HepG2 (cell line): Measurements from ENCODE around the gene GPR4. TPM values are rescaled to one million over a fixed set of nuclear protein-coding genes. Genes with fewer than 3 reads are reported as not detected.
A peak's percentile ranks its signal among the peaks of the same experiment; 100 is the strongest.

Experiments used
- CAMTA2 ChIP-seq: sonication (generic); formaldehyde crosslinking; IDR thresholded peaks from 2 replicates; pipeline ENCODE4 v1.4.0; 2020; ENCODE audit warnings: mild to moderate bottlenecking, missing genetic modification reagents, borderline replicate concordance
- FOXO1 ChIP-seq: sonication (generic); formaldehyde crosslinking; IDR thresholded peaks from 2 replicates; pipeline ENCODE4 v1.4.0; 2020; ENCODE audit warnings: missing genetic modification reagents
- HHEX ChIP-seq: IDR thresholded peaks from 2 replicates; pipeline ENCODE4 v1.6.1; 2016; ENCODE audit warnings: control low read depth
- HNRNPLL ChIP-seq: fragments of 200-400 bp; formaldehyde crosslinking; IDR thresholded peaks from 2 replicates; pipeline ENCODE4 v1.6.1; 2017; ENCODE audit warnings: mild to moderate bottlenecking, low read depth, low read length; ENCODE audit not compliant: poor library complexity, severe bottlenecking
- HOXA7 ChIP-seq: sonication (generic); formaldehyde crosslinking; IDR thresholded peaks from 2 replicates; pipeline ENCODE4 v1.8.1; 2022; ENCODE audit warnings: mild to moderate bottlenecking, missing genetic modification reagents, moderate library complexity
- MATR3 ChIP-seq: sonication (generic); formaldehyde crosslinking; IDR thresholded peaks from 2 replicates; pipeline ENCODE4 v1.4.0; 2020; ENCODE audit warnings: missing genetic modification reagents
- MYNN ChIP-seq: sonication (generic); formaldehyde crosslinking; IDR thresholded peaks from 2 replicates; pipeline ENCODE4 v1.4.0; 2020; ENCODE audit warnings: mild to moderate bottlenecking, low read depth, missing genetic modification reagents
- NR2F2 ChIP-seq: IDR thresholded peaks from 2 replicates; pipeline ENCODE4 v1.6.1; 2012; ENCODE audit warnings: low read depth, inconsistent platforms, borderline replicate concordance
- SATB2 ChIP-seq: sonication (generic); formaldehyde crosslinking; IDR thresholded peaks from 2 replicates; pipeline ENCODE4 v1.5.0; 2020; ENCODE audit warnings: missing genetic modification reagents
- SOX13 ChIP-seq, 3 experiments: fragments of 450-650 bp in 1 of 3; sonication (generic) in 1 of 3; formaldehyde crosslinking in 1 of 3; IDR thresholded peaks in 2 of 3; conservative IDR thresholded peaks in 1 of 3; 2 replicates each; pipeline versions ENCODE4 v1.5.0 to v1.6.1; 2016 to 2020; ENCODE audit warnings: antibody characterized with exemption in 1 of 3, mild to moderate bottlenecking in 1 of 3, missing compliant biosample characterization in 1 of 3, missing genetic modification reagents in 1 of 3, moderate library complexity in 1 of 3
- SRSF9 ChIP-seq: fragments of 200-400 bp; formaldehyde crosslinking; IDR thresholded peaks from 2 replicates; pipeline ENCODE4 v1.6.1; 2018; ENCODE audit warnings: borderline replicate concordance, mild to moderate bottlenecking, low read depth, low read length; ENCODE audit not compliant: insufficient read depth, poor library complexity, severe bottlenecking
- STAT5B ChIP-seq: sonication (generic); formaldehyde crosslinking; IDR thresholded peaks from 2 replicates; pipeline ENCODE4 v1.4.0; 2020; ENCODE audit warnings: missing genetic modification reagents
- THAP9 ChIP-seq: sonication (generic); formaldehyde crosslinking; IDR thresholded peaks from 2 replicates; pipeline ENCODE4; 2020; ENCODE audit warnings: missing genetic modification reagents, mild to moderate bottlenecking, borderline replicate concordance
- ZBTB26 ChIP-seq: IDR thresholded peaks from 2 replicates; pipeline ENCODE4 v1.6.1; 2016; ENCODE audit warnings: missing compliant biosample characterization, missing genetic modification reagents, borderline replicate concordance
- ZBTB44 ChIP-seq: sonication (generic); formaldehyde crosslinking; IDR thresholded peaks from 2 replicates; pipeline ENCODE4 v1.4.0; 2020; ENCODE audit warnings: missing genetic modification reagents
- ZNF512 ChIP-seq: sonication (generic); formaldehyde crosslinking; IDR thresholded peaks from 2 replicates; pipeline ENCODE4 v1.4.0; 2020; ENCODE audit warnings: mild to moderate bottlenecking, missing genetic modification reagents
- ZNF543 ChIP-seq: sonication (generic); formaldehyde crosslinking; IDR thresholded peaks from 2 replicates; pipeline ENCODE4 v1.4.0; 2020; ENCODE audit warnings: mild to moderate bottlenecking, missing genetic modification reagents
- ZNF556 ChIP-seq: sonication (generic); formaldehyde crosslinking; IDR thresholded peaks from 2 replicates; pipeline ENCODE4 v1.4.0; 2020; ENCODE audit warnings: mild to moderate bottlenecking, missing genetic modification reagents, borderline replicate concordance
- ZNF761 ChIP-seq: sonication (generic); formaldehyde crosslinking; conservative IDR thresholded peaks from 2 replicates; pipeline ENCODE4 v1.4.0; 2020; ENCODE audit warnings: mild to moderate bottlenecking, missing genetic modification reagents
- ZNF782 ChIP-seq: sonication (generic); formaldehyde crosslinking; IDR thresholded peaks from 2 replicates; pipeline ENCODE4 v1.4.0; 2020; ENCODE audit warnings: missing genetic modification reagents, mild to moderate bottlenecking, borderline replicate concordance
- ZNF790 ChIP-seq: sonication (generic); formaldehyde crosslinking; IDR thresholded peaks from 2 replicates; pipeline ENCODE4 v1.8.0; 2022; ENCODE audit warnings: missing genetic modification reagents, mild to moderate bottlenecking, borderline replicate concordance
- polyA plus RNA-seq, 8 experiments: library from polyadenylated mRNA; depleted of rRNA in 3 of 8; stranded (reverse) in 7 of 8; unstranded in 1 of 8; fragments of >200 nt; fragmentation: Illumina TruSeq in 4 of 8; extraction: Trizol in 4 of 8; gene quantifications; 2 replicates each; pipeline versions ENCODE4 v1.2.1 to v1.2.3, GENCODE V29; 2011 to 2016; ENCODE audit warnings: low read depth in 4 of 8, missing spikeins in 1 of 8, mixed read lengths in 1 of 8; ENCODE audit not compliant: insufficient read depth in 1 of 8
- total RNA-seq, 5 experiments: library from RNA; depleted of rRNA; stranded (reverse); fragments of >200 nt; fragmentation: Illumina TruSeq; extraction: Trizol; gene quantifications; 2 replicates each; pipeline ENCODE4 v1.2.3, GENCODE V29; 2016; ENCODE audit warnings: low read depth in 1 of 5

Gene GPR4
- total and polyA plus RNA-seq, 2 of the 13 experiments (the other 11 are each of a cell fraction or from before 2014, with no cell fraction given), result 0.15 TPM; not detected in 1

- TF ChIP-seq HHEX (no peak), ZBTB26 (CRISPR knock-in tag) (peak; percentile 85), ZNF761 (CRISPR knock-in tag) (peak; percentile 77; the same call in 1 of the 2 replicates), ZNF782 (CRISPR knock-in tag) (no peak), ZNF512 (CRISPR knock-in tag) (no peak), ZNF556 (CRISPR knock-in tag) (peak; percentile 57; the same call in 1 of the 2 replicates), STAT5B (CRISPR knock-in tag) (0 out of 2 replicates have a peak, but pooled peaks have one; percentile 35), ZNF543 (CRISPR knock-in tag) (0 out of 2 replicates have a peak, but pooled peaks have one; percentile 64), MATR3 (CRISPR knock-in tag) (no peak), SOX13 (IDR thresholded peaks at IDR 0.05) (no peak), SOX13 (CRISPR knock-in tag; conservative IDR thresholded peaks at IDR 0.05 in 1 of 2, IDR thresholded peaks at IDR 0.05 in 1 of 2) (peak in 1 of 2 experiments; percentile 37; a peak in 1 of 4 replicates), THAP9 (CRISPR knock-in tag) (peak; percentile 7; the same call in 1 of the 2 replicates), SRSF9 (no peak), MYNN (CRISPR knock-in tag) (peak; percentile 70; the same call in 1 of the 2 replicates), FOXO1 (peak; percentile 83), HOXA7 (CRISPR knock-in tag) (no peak), ZNF790 (peak; percentile 73; the same call in 1 of the 2 replicates), HNRNPLL (peak; percentile 37), NR2F2 (no peak), ZBTB44 (no peak), SATB2 (no peak), CAMTA2 (0 out of 2 replicates have a peak, but pooled peaks have one; percentile 35)
These were observed 10.9 kb downstream of the GPR4 start (continued) for GRCh38 chr19:45591004-45591637.
